GM12873 (cell line): Measurements from ENCODE around the gene DAPK2.

ENCODE experiments used
- CTCF ChIP-seq: IDR thresholded peaks from 2 replicates; pipeline ENCODE4 v1.5.1; 2012; ENCODE audit warnings: low read depth, mild to moderate bottlenecking, moderate library complexity, low read length, control low read depth; ENCODE audit not compliant: insufficient read depth; ENCODE audit errors: missing control alignments

DAPK2 gene

GRCh38 chr15:64029633-64030032, 16.7 kb downstream of the DAPK2 start:
- TF ChIP-seq CTCF, result no peak

GRCh38 chr15:64029110-64029509, 17.2 kb downstream of the DAPK2 start:
- no peak for TF ChIP-seq CTCF

GRCh38 chr15:64026591-64026990, 19.7 kb downstream of the DAPK2 start:
- no peak for TF ChIP-seq CTCF

DNA sequence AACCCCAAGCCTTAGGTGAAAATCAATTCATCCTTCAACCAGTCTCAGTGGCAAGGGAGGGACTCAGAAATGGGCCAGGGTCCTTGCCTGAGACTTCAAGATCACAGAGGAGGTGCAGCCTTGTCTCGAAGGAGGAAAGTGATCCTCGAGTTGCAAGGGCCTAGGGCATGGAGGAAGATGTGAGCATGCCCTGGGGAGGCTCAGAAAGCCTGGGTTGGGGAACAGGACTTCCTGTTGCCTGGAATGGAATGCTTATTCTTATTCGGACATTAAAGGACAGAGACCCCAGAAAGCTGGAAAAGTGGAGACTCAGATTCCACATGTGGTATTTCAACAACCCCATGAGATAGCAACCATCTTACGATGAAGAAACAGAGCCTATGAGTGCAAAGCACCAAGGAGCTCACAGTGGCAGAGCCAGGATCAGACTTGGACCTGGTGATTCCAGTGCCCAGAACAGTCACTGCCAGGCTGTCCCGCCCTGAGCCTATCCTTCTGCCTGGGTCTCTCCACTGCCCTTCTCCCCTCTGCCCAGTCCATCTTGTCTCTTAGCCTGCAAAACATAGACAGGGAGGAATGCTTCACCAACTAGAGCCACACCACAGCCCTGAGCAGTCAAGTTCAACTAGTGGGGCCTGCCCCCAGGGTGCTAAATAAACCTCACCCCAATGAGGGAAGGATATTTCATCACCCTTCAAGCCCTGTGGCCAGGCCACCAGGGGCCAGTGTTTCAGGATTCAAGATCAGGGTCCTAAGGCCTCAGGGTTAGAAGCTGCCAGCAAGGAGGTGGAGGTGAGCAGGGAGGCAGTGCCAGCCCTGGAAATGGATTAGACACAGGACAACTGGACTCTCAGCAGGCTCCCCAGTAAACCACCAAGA, 21.9 kb downstream of the DAPK2 start:
- TF ChIP-seq CTCF, result peak; percentile 6

DNA sequence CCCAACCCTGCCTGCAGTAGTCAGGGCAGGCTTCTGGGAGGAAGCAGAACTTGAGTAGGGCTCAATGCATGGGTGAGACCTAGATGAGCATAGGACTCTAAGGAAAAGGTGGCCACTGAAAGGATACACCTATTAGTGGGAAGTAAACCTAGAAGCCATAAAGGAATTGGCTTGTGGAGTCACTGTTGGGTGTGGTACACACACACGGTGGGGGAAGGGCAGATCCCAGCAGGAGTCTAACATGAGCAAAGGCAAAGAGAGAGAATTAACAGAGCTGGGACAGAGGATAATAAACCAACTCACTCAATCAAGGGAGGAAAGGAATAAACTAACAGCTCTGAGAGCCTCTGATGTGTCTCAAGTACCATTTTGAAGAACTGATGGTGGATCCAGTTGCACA, 23.1 kb downstream of the DAPK2 start:
- no peak for TF ChIP-seq CTCF

DNA sequence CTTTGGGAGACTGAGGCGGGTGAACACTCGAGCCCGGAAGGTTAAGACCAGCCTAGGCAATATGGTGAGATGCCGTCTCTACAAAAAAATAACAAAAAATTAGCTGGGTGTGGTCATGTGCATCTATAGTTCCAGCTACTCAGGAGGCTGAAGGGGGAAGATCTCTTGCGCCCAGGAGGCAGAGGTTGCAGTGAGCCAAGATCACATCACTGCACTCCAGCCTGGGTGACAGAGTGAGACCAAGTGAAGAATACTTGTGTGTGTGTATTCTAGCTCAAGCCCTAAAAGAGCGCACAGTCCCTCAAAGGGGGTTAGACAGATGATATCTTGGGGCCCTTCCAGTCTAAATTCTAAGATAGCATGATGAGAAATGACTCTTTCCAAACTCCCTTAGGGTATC, 23.7 kb downstream of the DAPK2 start:
- TF ChIP-seq CTCF, result no peak

DNA sequence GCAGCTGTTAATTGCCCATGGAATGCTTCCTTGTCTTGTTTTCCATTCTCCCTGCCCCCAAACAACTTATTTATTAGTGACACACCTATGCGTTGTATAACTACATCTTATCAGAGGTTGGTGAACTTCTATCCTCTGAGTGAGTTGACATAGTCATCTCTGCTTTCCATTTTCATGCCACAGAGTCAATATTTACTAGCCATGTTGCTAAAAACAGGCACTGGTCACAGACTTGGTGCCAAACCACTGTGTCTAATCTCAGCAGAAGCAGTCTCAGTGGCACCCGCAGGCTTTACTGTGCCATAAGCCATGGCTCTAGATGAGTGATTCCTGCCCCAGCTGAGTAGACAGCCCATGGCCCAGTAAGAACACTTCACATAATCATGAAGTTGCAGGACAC, 26.5 kb downstream of the DAPK2 start:
- TF ChIP-seq CTCF, result no peak
